ENCODE measurements around the gene NCF4. TPM values are rescaled to one million over a fixed set of nuclear protein-coding genes. Genes with fewer than 3 reads are reported as not detected.
A peak's percentile ranks its signal among the peaks of the same experiment; 100 is the strongest.

The NCF4 gene
- total and polyA plus RNA-seq, 4 donors = 14.1 to 113 (median 40.0) TPM

DNA sequence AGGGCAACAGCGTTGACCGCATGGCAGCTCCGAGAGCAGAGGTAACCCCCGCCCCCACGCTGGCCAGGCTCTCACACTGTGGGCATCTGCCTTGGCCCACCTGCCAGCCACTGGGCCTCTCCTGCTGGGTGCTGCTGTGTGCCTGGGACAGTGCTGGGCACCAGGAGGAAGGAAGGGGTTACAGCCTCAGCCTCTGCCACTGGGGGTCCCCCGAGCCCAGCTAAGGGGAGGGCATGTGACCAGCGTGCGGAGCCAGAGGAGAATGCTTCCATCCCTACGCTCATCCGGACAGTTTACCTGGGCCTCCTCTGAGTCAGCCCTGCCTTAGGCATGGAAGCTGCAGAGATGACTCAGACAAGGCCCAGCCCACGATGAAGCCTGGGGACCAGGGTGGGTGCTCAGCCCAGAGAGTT lies 10.9 kb downstream of the NCF4 start:
- peak overlapping the region in 1 of 2 donors; percentile 5 for H3K27ac ChIP-seq (ENCODE audit: low read depth in 1 of 2, low read length in 1 of 2)
- no peaks in the 10 kb centered on the region for H3K27me3 ChIP-seq (ENCODE audit: control insufficient read depth in 3 of 3, insufficient read depth in 3 of 3, low read length in 2 of 3)
- no peaks in the 10 kb centered on the region for H3K9me3 ChIP-seq (ENCODE audit: control insufficient read depth in 4 of 4, insufficient read depth in 3 of 4, low read length in 3 of 4)
- H3K4me1 ChIP-seq (ENCODE audit: control insufficient read depth in 5 of 5, insufficient read depth in 5 of 5, low read length in 5 of 5) = peaks cover 0 to 9% (median 2%) of the 10 kb centered on the region in 5 donors
- H3K4me3 ChIP-seq = no peak overlapping the region
- WGBS, 2 donors = 78 to 86% methylated on average over 11 of the region's 11 CpGs
- no peak for TF ChIP-seq CTCF (IDR thresholded peaks at IDR 0.05; ENCODE audit: control extremely low read depth, extremely low read depth)
- ATAC-seq (ENCODE audit: insufficient read depth, low FRiP score) (no peak), DNase-seq (no peak)
- peaks cover 0 to 1% (median 0%) of the 10 kb centered on the region in 4 donors for H3K36me3 ChIP-seq (ENCODE audit: control insufficient read depth in 4 of 4, insufficient read depth in 4 of 4, low read length in 4 of 4)
- no peak overlapping the region for H3K9ac ChIP-seq (ENCODE audit: insufficient read depth in 1 of 2, low read length in 2 of 2)

DNA sequence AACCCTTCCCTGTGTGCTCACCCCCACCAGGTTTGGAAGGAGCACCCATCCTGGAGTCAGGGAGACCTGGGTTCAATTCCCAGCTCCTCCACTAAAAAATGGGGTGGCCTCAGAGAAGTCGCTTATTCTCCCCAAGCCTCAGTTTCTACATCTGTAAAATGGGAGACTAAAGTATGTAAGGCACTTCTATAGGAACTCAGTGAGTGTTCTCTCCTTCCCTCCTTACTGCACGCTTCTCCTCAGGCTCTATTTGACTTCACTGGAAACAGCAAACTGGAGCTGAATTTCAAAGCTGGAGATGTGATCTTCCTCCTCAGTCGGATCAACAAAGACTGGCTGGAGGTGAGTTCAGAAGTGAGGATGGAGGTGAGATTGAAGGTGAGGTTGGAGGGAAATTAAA lies 11.3 kb downstream of the NCF4 start:
- no peak overlapping the region for H3K9ac ChIP-seq (ENCODE audit: insufficient read depth in 1 of 2, low read length in 2 of 2)
- no peak for TF ChIP-seq CTCF (IDR thresholded peaks at IDR 0.05; ENCODE audit: control extremely low read depth, extremely low read depth)
- H3K27me3 ChIP-seq (ENCODE audit: control insufficient read depth in 3 of 3, insufficient read depth in 3 of 3, low read length in 2 of 3) = no peaks in the 10 kb centered on the region
- no peaks in the 10 kb centered on the region for H3K9me3 ChIP-seq (ENCODE audit: control insufficient read depth in 4 of 4, insufficient read depth in 3 of 4, low read length in 3 of 4)
- no peak overlapping the region for H3K4me3 ChIP-seq
- no peak for ATAC-seq (ENCODE audit: insufficient read depth, low FRiP score)
- H3K27ac ChIP-seq (ENCODE audit: low read depth in 1 of 2, low read length in 1 of 2) = no peak overlapping the region
- 95 to 96% methylated on average over 3 of the region's 3 CpGs for WGBS, 2 donors
- peak in 2 of 3 donors; percentile 16 to 18 for DNase-seq
- H3K36me3 ChIP-seq (ENCODE audit: control insufficient read depth in 4 of 4, insufficient read depth in 4 of 4, low read length in 4 of 4) = peaks cover 0 to 1% (median 0%) of the 10 kb centered on the region in 4 donors
- H3K4me1 ChIP-seq (ENCODE audit: control insufficient read depth in 5 of 5, insufficient read depth in 5 of 5, low read length in 5 of 5) = peaks cover 0 to 9% (median 2%) of the 10 kb centered on the region in 5 donors

GRCh38 chr22:36872866-36873498 lies 12.2 kb downstream of the NCF4 start:
- Histone ChIP-seq H3K4me3 (no peak overlapping the region), H3K4me1 (ENCODE audit: control insufficient read depth in 5 of 5, insufficient read depth in 5 of 5, low read length in 5 of 5) (peaks cover 0 to 9% (median 2%) of the 10 kb centered on the region in 5 donors), H3K27me3 (ENCODE audit: control insufficient read depth in 3 of 3, insufficient read depth in 3 of 3, low read length in 2 of 3) (no peaks in the 10 kb centered on the region), H3K36me3 (ENCODE audit: control insufficient read depth in 4 of 4, insufficient read depth in 4 of 4, low read length in 4 of 4) (peaks cover 0 to 1% (median 0%) of the 10 kb centered on the region in 4 donors), H3K9me3 (ENCODE audit: control insufficient read depth in 4 of 4, insufficient read depth in 3 of 4, low read length in 3 of 4) (no peaks in the 10 kb centered on the region), H3K9ac (ENCODE audit: insufficient read depth in 1 of 2, low read length in 2 of 2) (no peak overlapping the region), H3K27ac (ENCODE audit: low read depth in 1 of 2, low read length in 1 of 2) (peak overlapping the region in 1 of 2 donors; percentile 77)
- 97 to 98% methylated on average over 2 of the region's 2 CpGs for WGBS, 2 donors
- TF ChIP-seq CTCF (IDR thresholded peaks at IDR 0.05; ENCODE audit: control extremely low read depth, extremely low read depth) = no peak
- ATAC-seq (ENCODE audit: insufficient read depth, low FRiP score) (no peak), DNase-seq (peak in 1 of 3 donors; percentile 8)
